ENCODE measurements around the gene AQP3.
"Not testable (repeated sequence)": the region's sequence is repeated elsewhere in the genome, so short reads cannot be mapped to it uniquely, and the experiment has no call there.

The AQP3 gene

DNA sequence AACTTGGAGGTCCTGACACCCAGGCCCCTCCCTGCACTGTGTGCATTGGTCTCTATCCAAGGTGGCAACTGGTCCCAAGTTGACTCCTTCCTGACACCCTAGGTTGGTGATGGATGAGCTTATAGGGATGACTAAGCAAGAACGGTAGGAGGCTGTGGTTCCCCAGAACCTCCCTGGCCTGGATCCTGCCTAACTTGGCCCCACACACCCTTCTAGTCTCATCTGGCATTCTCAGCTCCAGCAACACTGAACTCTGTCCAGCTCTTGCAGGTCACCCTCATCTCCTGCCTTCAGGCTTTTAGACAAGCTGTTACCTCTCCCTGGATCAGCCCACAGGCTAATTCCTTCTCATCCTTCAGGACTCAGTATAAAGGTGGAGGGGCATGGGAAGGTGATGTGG lies 16.5 kb downstream of the AQP3 start:
- Histone ChIP-seq H3K27me3 (ENCODE audit: control insufficient read depth in 1 of 2, insufficient read depth in 2 of 2, low read length in 2 of 2) (peaks cover 0 to 6% of the 10 kb centered on the region in 2 donors), H3K36me3 (ENCODE audit: control insufficient read depth in 2 of 2, insufficient read depth in 2 of 2, low read length in 2 of 2) (no peaks in the 10 kb centered on the region), H3K4me1 (ENCODE audit: control insufficient read depth, insufficient read depth, low read length) (no peaks in the 10 kb centered on the region), H3K27ac (ENCODE audit: low read length) (no peak overlapping the region), H3K4me3 (ENCODE audit: low read length in 2 of 2) (no peak overlapping the region), H3K9me3 (ENCODE audit: control insufficient read depth in 2 of 2, low read length in 2 of 2) (no peaks in the 10 kb centered on the region), H3K9ac (ENCODE audit: low read length in 2 of 2) (no peak overlapping the region)

DNA sequence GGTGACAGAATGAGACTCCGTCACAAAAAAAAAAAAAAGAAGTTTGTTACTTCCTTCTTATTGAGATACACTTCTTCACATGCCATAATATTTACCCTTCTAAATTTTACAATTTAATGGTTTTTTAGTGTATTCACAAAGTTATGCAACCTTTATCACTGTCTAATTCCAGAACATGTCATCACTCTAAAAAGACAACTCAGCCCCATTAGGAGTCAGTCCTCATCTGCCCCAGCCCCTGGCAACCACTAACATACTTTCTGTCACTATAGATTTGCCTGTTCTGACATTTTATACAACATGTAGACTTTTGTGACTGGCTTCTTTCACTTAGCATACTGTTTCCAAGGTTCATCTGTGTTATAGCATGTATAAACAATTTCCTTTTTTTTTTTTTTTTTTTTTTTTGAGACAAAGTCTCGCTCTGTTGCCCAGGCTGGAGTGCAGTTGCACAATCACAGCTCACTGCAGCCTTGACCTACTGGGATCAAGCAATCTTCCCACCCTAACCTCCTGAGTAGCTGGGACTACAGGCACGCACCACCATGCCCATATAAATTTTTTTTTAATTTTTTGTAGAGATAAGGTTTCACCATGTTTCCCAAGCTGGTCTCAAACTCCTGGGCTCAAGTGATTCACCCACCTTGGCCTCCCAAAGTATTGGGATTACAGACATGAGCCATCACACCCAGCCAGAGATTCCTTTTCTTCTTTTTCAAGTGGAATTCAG lies 18.0 kb downstream of the AQP3 start:
- peaks cover 0 to 3% of the 10 kb centered on the region in 2 donors for H3K27me3 ChIP-seq (ENCODE audit: control insufficient read depth in 1 of 2, insufficient read depth in 2 of 2, low read length in 2 of 2)

DNA sequence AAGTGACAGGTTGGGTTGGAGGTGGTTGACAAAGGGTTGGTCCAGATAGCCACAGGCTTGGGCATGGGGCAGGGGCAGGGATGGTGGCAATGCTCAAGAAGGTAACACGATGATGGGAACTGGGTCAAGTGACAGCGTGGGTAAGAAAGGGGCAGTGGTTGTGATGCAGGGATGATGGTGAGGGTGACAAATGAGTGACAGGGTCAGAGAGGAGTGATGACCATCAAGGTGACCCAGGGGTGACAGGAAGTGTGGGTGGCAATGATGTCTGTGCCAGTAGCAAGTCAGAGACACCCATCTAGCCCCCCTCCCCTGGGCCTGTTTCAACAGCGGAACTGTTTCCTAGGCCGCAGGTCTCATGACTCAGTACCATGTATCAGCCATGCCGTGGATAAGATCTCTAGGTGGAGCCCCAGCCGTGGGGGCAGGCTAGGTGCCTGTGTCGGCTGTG lies 20.5 kb downstream of the AQP3 start:
- H3K27me3 ChIP-seq (ENCODE audit: control insufficient read depth in 1 of 2, insufficient read depth in 2 of 2, low read length in 2 of 2) = no peaks in the 10 kb centered on the region
- H3K9ac ChIP-seq (ENCODE audit: low read length in 2 of 2) = no peak overlapping the region
- no peaks in the 10 kb centered on the region for H3K9me3 ChIP-seq (ENCODE audit: control insufficient read depth in 2 of 2, low read length in 2 of 2)
- no peak overlapping the region for H3K27ac ChIP-seq (ENCODE audit: low read length)
- no peak overlapping the region for H3K4me3 ChIP-seq (ENCODE audit: low read length in 2 of 2)
- no peaks in the 10 kb centered on the region for H3K4me1 ChIP-seq (ENCODE audit: control insufficient read depth, insufficient read depth, low read length)
- no peaks in the 10 kb centered on the region for H3K36me3 ChIP-seq (ENCODE audit: control insufficient read depth in 2 of 2, insufficient read depth in 2 of 2, low read length in 2 of 2)

More for the DNA sequence above, 18.0 kb downstream of the AQP3 start:
- Histone ChIP-seq H3K4me1 (ENCODE audit: control insufficient read depth, insufficient read depth, low read length) (no peaks in the 10 kb centered on the region), H3K9me3 (ENCODE audit: control insufficient read depth in 2 of 2, low read length in 2 of 2) (no peaks in the 10 kb centered on the region), H3K36me3 (ENCODE audit: control insufficient read depth in 2 of 2, insufficient read depth in 2 of 2, low read length in 2 of 2) (no peaks in the 10 kb centered on the region), H3K9ac (ENCODE audit: low read length in 2 of 2) (no peak overlapping the region), H3K27ac (ENCODE audit: low read length) (no peak overlapping the region), H3K4me3 (ENCODE audit: low read length in 2 of 2) (no peak overlapping the region)

DNA sequence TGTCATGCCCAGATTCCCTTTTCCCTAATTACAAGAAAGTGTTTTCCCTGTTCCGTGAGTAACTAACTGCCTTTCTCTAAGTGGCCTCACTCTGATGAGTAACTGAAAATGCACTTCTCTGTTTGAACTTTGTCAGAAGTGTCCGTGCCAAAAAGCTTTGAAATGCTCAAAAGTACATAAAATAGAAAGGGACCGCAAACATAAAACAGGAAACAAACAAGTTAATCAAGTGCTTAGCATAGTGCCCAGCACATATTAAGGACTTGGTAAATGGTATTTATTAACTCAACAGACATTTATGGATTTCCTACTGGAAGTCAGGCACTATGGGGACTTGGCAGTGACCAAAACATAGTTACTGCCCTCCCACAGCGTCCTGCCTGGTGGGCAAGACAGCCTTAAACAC lies 22.3 kb downstream of the AQP3 start:
- Histone ChIP-seq H3K27me3 (ENCODE audit: control insufficient read depth in 1 of 2, insufficient read depth in 2 of 2, low read length in 2 of 2) (no peaks in the 10 kb centered on the region), H3K36me3 (ENCODE audit: control insufficient read depth in 2 of 2, insufficient read depth in 2 of 2, low read length in 2 of 2) (no peaks in the 10 kb centered on the region), H3K27ac (ENCODE audit: low read length) (no peak overlapping the region), H3K4me3 (ENCODE audit: low read length in 2 of 2) (no peak overlapping the region), H3K9me3 (ENCODE audit: control insufficient read depth in 2 of 2, low read length in 2 of 2) (no peaks in the 10 kb centered on the region), H3K9ac (ENCODE audit: low read length in 2 of 2) (no peak overlapping the region), H3K4me1 (ENCODE audit: control insufficient read depth, insufficient read depth, low read length) (no peaks in the 10 kb centered on the region)

DNA sequence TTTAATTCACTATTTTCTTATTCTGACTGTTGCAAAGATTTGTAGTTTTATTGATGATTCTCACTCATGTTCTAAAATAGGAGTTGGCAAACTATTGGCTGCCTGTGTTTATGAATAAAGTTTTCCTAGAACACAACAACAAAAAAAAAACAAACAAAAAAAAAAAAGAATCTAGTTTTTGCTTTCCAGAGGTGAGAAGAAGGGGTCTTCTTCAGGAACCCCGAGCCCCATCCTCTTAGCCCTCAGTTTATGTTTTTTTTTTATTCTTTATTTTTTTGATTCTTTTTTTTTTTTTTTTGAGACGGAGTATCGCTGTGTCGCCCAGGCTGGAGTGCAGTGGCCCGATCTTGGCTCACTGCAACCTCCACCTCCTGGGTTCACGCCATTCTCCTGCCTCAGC lies 22.9 kb downstream of the AQP3 start:
- not testable (repeated sequence) for H3K4me3 ChIP-seq (ENCODE audit: low read length in 2 of 2); H3K4me1 ChIP-seq (ENCODE audit: control insufficient read depth, insufficient read depth, low read length); H3K36me3 ChIP-seq (ENCODE audit: control insufficient read depth in 2 of 2, insufficient read depth in 2 of 2, low read length in 2 of 2); H3K27me3 ChIP-seq (ENCODE audit: control insufficient read depth in 1 of 2, insufficient read depth in 2 of 2, low read length in 2 of 2); H3K27ac ChIP-seq (ENCODE audit: low read length); H3K9ac ChIP-seq (ENCODE audit: low read length in 2 of 2); H3K9me3 ChIP-seq (ENCODE audit: control insufficient read depth in 2 of 2, low read length in 2 of 2)

DNA sequence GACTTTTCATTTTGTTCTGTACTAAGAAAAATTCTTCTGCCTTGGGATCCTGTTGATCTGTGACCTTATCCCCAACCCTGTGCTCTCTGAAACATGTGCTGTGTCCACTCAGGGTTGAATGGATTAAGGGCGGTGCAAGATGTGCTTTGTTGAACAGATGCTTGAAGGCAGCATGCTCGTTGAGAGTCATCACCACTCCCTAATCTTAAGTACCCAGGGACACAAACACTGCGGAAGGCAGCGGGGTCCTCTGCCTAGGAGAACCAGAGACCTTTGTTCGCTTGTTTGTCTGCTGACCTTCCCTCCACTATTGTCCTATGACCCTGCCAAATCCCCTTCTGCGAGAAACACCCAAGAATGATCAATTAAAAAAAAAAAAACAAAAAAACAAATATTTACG lies 23.4 kb downstream of the AQP3 start:
- not testable (repeated sequence) for H3K27ac ChIP-seq (ENCODE audit: low read length); H3K9ac ChIP-seq (ENCODE audit: low read length in 2 of 2); H3K36me3 ChIP-seq (ENCODE audit: control insufficient read depth in 2 of 2, insufficient read depth in 2 of 2, low read length in 2 of 2); H3K4me3 ChIP-seq (ENCODE audit: low read length in 2 of 2); H3K27me3 ChIP-seq (ENCODE audit: control insufficient read depth in 1 of 2, insufficient read depth in 2 of 2, low read length in 2 of 2); H3K4me1 ChIP-seq (ENCODE audit: control insufficient read depth, insufficient read depth, low read length); H3K9me3 ChIP-seq (ENCODE audit: control insufficient read depth in 2 of 2, low read length in 2 of 2)

DNA sequence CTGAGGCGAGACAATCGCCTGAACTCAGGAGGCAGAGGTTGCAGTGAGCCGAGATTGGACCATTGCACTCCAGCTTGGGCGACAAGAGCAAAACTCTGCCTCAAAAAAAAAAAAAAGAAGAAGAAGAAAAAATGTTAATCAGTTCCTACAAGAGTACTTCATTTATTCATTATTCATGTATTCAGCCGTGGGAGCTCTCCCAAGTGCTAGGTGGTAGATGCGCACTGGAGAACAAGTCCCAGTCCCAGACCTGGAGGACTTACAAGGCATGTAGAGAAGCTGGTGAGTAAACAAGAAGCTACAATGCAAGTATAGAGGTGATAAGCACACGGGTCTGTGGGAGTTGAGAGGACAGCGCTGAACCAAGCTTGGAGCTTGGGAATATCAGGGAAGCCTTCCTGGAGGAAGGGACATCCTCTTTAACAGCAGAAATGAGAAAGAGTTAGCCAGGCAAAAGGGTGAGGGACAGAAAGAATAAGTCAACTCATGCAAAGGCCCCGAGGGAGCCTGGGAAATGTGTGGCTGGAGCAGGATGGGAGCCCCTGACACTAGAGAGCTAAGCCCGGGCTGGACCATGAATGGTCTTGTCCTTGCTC lies 27.6 kb downstream of the AQP3 start:
- H3K4me3 ChIP-seq (ENCODE audit: low read length in 2 of 2) = no peak overlapping the region
- peaks cover 3% of the 10 kb centered on the region for H3K4me1 ChIP-seq (ENCODE audit: control insufficient read depth, insufficient read depth, low read length)
- no peak overlapping the region for H3K27ac ChIP-seq (ENCODE audit: low read length)
- H3K27me3 ChIP-seq (ENCODE audit: control insufficient read depth in 1 of 2, insufficient read depth in 2 of 2, low read length in 2 of 2) = peaks cover 0 to 4% of the 10 kb centered on the region in 2 donors
- no peak overlapping the region for H3K9ac ChIP-seq (ENCODE audit: low read length in 2 of 2)
- H3K36me3 ChIP-seq (ENCODE audit: control insufficient read depth in 2 of 2, insufficient read depth in 2 of 2, low read length in 2 of 2) = no peaks in the 10 kb centered on the region
- H3K9me3 ChIP-seq (ENCODE audit: control insufficient read depth in 2 of 2, low read length in 2 of 2) = no peaks in the 10 kb centered on the region

DNA sequence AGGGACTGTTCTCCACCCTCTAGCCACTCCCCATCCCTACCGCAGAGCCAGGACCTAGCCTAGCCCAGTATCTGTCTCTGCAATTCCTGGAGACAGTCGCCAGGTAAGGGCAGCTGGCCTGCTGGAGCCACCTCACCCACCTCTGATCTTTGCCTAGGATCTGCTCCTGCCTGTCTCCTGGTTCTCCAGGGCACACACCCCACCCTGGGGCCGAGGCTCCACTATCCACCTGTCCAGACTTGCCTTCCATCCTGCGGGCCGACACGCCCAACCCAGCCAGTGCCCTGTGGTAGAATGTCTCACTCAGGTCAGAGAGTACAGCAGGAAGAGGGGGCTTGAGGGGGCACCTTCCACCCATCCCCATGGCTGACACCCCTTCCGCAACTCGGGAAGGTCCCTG lies 29.3 kb downstream of the AQP3 start:
- no peak overlapping the region for H3K27ac ChIP-seq (ENCODE audit: low read length)

DNA sequence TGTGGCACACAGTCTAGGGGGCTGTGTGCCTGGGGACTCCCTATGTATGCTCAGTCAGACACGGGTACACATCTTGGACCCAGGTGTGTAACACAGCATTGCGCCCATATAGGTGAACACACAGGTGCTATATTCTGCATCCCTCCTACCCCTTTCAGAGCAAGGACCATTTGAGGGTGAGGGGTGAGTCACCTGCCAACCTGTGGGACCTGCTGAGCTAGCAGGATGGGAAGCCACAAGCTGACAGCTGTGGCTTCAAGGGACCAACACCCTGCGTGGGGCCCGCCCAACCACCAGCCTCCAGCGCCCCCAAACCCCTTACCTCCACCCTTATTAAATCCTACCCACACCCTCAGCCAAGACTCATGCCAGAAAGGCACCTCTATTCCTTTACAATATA lies 30.4 kb downstream of the AQP3 start:
- Histone ChIP-seq H3K9me3 (ENCODE audit: control insufficient read depth in 2 of 2, low read length in 2 of 2) (no peaks in the 10 kb centered on the region), H3K9ac (ENCODE audit: low read length in 2 of 2) (no peak overlapping the region), H3K4me3 (ENCODE audit: low read length in 2 of 2) (no peak overlapping the region), H3K27ac (ENCODE audit: low read length) (no peak overlapping the region), H3K4me1 (ENCODE audit: control insufficient read depth, insufficient read depth, low read length) (peaks cover 5% of the 10 kb centered on the region), H3K36me3 (ENCODE audit: control insufficient read depth in 2 of 2, insufficient read depth in 2 of 2, low read length in 2 of 2) (no peaks in the 10 kb centered on the region), H3K27me3 (ENCODE audit: control insufficient read depth in 1 of 2, insufficient read depth in 2 of 2, low read length in 2 of 2) (peaks cover 0 to 4% of the 10 kb centered on the region in 2 donors)

More for the DNA sequence above, 29.3 kb downstream of the AQP3 start:
- Histone ChIP-seq H3K9me3 (ENCODE audit: control insufficient read depth in 2 of 2, low read length in 2 of 2) (no peaks in the 10 kb centered on the region), H3K4me3 (ENCODE audit: low read length in 2 of 2) (no peak overlapping the region), H3K9ac (ENCODE audit: low read length in 2 of 2) (no peak overlapping the region), H3K27me3 (ENCODE audit: control insufficient read depth in 1 of 2, insufficient read depth in 2 of 2, low read length in 2 of 2) (peaks cover 0 to 4% of the 10 kb centered on the region in 2 donors), H3K4me1 (ENCODE audit: control insufficient read depth, insufficient read depth, low read length) (peaks cover 5% of the 10 kb centered on the region), H3K36me3 (ENCODE audit: control insufficient read depth in 2 of 2, insufficient read depth in 2 of 2, low read length in 2 of 2) (no peaks in the 10 kb centered on the region)

DNA sequence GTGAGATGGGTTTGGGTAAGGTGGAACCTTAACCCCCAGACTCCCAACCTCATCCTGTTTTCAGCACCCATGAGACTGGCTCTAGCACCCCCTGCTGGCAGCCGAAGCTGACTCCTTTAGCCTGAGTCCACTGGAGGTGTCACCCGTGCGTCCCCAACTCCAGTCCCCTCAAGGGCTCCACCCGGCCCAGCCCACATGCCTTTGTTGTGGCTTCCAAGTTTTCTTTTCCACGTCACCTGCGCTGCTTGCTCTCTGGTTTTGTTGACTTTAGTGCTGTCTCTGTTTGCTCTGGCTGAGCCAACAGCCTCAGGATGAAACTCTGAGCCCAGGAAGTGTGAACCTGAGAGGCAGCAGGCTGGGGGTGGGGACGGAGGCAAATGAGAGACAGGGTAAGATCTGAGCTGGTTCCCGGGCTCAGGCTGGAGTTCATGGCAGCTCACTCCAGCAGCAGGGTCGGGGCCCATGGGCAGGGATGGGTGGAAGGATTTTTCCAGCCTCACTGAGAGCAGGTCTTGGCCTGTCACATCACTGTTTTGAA lies 31.8 kb downstream of the AQP3 start:
- Histone ChIP-seq H3K9me3 (ENCODE audit: control insufficient read depth in 2 of 2, low read length in 2 of 2) (no peaks in the 10 kb centered on the region), H3K4me3 (ENCODE audit: low read length in 2 of 2) (no peak overlapping the region), H3K36me3 (ENCODE audit: control insufficient read depth in 2 of 2, insufficient read depth in 2 of 2, low read length in 2 of 2) (no peaks in the 10 kb centered on the region), H3K9ac (ENCODE audit: low read length in 2 of 2) (no peak overlapping the region), H3K27ac (ENCODE audit: low read length) (no peak overlapping the region), H3K27me3 (ENCODE audit: control insufficient read depth in 1 of 2, insufficient read depth in 2 of 2, low read length in 2 of 2) (peaks cover 0 to 4% of the 10 kb centered on the region in 2 donors), H3K4me1 (ENCODE audit: control insufficient read depth, insufficient read depth, low read length) (peaks cover 5% of the 10 kb centered on the region)
